Activated B cell treated with CpG ODN at 0.5 μM for 24 hours (primary cell): ENCODE measurements around the gene FOXM1. TPM values are rescaled to one million over a fixed set of nuclear protein-coding genes. Genes with fewer than 3 reads are reported as not detected.
"Not testable (repeated sequence)": the region's sequence is repeated elsewhere in the genome, so short reads cannot be mapped to it uniquely, and the experiment has no call there.

Experiments
- ATAC-seq: fragments of 200-7000 bp; cut with Tn5 transposase; one replicate; pipeline ENCODE4 v1.10.0; 2021; ENCODE audit warnings: low read depth, mild to moderate bottlenecking, moderate library complexity
- CTCF ChIA-PET: fragments of 350-600 bp; sonication (Branson Sonifier 250); formaldehyde crosslinking; loops from one replicate; lab custom pipeline; 2021; ENCODE audit warnings: antibody characterized with exemption; lab: Charles Lee
- POLR2A ChIA-PET: fragments of 350-600 bp; sonication (Branson Sonifier 250); formaldehyde crosslinking; loops from one replicate; lab custom pipeline; 2021; ENCODE audit warnings: antibody characterized with exemption; lab: Charles Lee
- DNase-seq: peaks from one replicate; pipeline ENCODE4 v3.0.0; 2022
- H3K27ac Mint-ChIP-seq: one replicate; pipeline ENCODE4 v1.8.0; 2020; ENCODE audit warnings: mixed read lengths
- H3K27me3 Mint-ChIP-seq: one replicate; pipeline ENCODE4 v1.8.0; 2021; ENCODE audit warnings: mixed read lengths
- H3K36me3 Mint-ChIP-seq: one replicate; pipeline ENCODE4 v1.8.0; 2021; ENCODE audit warnings: low read depth, mixed read lengths
- H3K4me1 Mint-ChIP-seq: one replicate; pipeline ENCODE4 v1.8.0; 2021; ENCODE audit warnings: mixed read lengths
- H3K4me3 Mint-ChIP-seq: one replicate; pipeline ENCODE4 v1.8.0; 2020; ENCODE audit warnings: mild to moderate bottlenecking, mixed read lengths
- H3K9me3 Mint-ChIP-seq: one replicate; pipeline ENCODE4 v1.8.0; 2020; ENCODE audit warnings: mixed read lengths
- intact Hi-C: fragments of 100-400 bp; cut with micrococcal nuclease; formaldehyde crosslinking; loops from one replicate; pipeline ENCODE4 v1.15.1; 2024
- total RNA-seq: library from RNA; stranded (reverse); gene quantifications from 2 replicates; pipeline ENCODE4 v1.2.3, GENCODE V29; 2022
- TF ChIP-seq, protein P1 (sequence below): fragments of 200-600 bp; IDR thresholded peaks from one replicate; pipeline ENCODE4 v1.8.0; 2022; ENCODE audit warnings: antibody characterized with exemption, mild to moderate bottlenecking

The FOXM1 gene
- total RNA-seq, 1 donor from 2014 or later: 2.8 TPM

DNA sequence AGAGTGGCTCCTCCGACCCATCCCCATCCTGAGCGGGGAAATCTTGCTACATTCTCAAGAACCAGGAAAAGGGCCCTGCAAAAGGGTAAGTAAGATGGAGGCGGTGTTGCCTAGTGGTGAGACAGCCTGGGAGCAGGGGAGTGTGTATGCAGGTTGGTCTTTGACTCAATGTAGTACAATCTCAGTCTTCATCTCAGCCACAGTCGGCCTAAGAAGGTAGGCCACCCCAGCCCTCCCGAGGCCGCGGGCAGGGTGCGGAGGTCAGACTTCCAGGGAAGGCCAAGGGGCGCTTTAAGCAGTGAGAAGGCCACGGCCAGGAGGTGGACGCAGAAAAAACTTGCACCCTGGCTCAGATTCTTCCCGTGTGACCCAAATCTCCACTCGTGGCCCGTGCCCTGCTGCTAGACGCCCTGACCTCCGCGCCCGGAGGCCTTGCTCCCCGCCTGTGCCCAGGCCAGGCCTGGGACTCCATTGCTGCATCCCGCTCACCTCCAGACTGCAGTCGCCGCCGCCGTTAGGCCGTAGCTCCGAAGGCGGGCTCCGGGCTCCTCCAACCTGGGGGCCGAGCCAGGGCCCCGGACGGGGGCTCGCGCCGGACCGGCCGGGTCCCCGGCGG, 435 bp downstream of the FOXM1 start:
- H3K27ac Mint-ChIP-seq: peak overlapping the region; percentile 65
- H3K4me1 Mint-ChIP-seq: peaks cover 28% of the 10 kb centered on the region
- ChIA-PET POLR2A (interaction anchor here (0.5 to 2.9 kb wide), 6 partner anchors 8 to 80 kb away, joined by 3 to 28 read pairs (median 11); partner anchors contain the start of gene TULP3), CTCF (interaction anchor here (1.1 kb wide), 1 partner anchor 9 kb away, joined by 3 read pairs; no protein-coding TSS in a partner anchor)
- DNase-seq (no peak), ATAC-seq (peak; percentile 20)
- TF ChIP-seq, protein P1, sequence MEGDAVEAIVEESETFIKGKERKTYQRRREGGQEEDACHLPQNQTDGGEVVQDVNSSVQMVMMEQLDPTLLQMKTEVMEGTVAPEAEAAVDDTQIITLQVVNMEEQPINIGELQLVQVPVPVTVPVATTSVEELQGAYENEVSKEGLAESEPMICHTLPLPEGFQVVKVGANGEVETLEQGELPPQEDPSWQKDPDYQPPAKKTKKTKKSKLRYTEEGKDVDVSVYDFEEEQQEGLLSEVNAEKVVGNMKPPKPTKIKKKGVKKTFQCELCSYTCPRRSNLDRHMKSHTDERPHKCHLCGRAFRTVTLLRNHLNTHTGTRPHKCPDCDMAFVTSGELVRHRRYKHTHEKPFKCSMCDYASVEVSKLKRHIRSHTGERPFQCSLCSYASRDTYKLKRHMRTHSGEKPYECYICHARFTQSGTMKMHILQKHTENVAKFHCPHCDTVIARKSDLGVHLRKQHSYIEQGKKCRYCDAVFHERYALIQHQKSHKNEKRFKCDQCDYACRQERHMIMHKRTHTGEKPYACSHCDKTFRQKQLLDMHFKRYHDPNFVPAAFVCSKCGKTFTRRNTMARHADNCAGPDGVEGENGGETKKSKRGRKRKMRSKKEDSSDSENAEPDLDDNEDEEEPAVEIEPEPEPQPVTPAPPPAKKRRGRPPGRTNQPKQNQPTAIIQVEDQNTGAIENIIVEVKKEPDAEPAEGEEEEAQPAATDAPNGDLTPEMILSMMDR: no peak
- intact Hi-C loops: loop anchor here (1.0 to 2.0 kb wide), 4 partner anchors 9 to 82 kb away; partner anchors contain the start of genes FKBP4, ITFG2 and TULP3
- no peaks in the 10 kb centered on the region for H3K27me3 Mint-ChIP-seq
- H3K4me3 Mint-ChIP-seq: peak overlapping the region; percentile 83
- H3K9me3 Mint-ChIP-seq: no peaks in the 10 kb centered on the region
- peaks cover 9% of the 10 kb centered on the region for H3K36me3 Mint-ChIP-seq

DNA sequence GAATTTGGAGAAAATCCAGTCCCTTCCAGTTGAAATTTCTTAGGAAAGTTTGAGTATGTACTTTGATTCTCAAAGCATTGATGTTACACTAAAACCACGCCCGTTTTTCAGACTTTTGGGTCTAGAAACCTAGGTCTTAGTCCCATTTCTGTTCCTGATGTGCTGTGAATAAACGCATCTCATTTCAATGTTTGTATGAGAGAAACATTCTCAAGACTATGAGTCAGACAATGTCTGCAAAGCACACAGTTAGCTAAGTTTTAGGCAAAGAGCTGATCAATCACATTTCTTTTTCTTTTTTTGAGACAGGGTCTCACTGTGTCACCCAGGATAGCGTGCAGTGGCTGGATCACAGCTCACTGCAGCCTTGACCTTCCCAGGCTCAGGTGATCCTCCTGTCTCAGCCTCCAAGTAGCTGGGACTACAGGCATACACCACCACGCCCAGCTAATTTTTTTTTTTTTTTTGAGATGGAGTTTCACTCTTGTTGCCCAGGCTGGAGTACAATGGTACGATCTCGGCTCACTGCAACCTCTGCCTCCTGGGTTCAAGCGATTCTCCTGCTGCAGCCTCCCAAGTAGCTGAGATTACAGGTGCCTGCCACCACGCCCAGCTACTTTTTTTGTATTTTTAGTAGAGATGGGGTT, 7.9 kb downstream of the FOXM1 start:
- H3K27ac Mint-ChIP-seq, H3K4me3 Mint-ChIP-seq, DNase-seq, ATAC-seq, H3K36me3 Mint-ChIP-seq, CTCF ChIA-PET, H3K4me1 Mint-ChIP-seq, intact Hi-C loops, H3K9me3 Mint-ChIP-seq, H3K27me3 Mint-ChIP-seq: not testable (repeated sequence)
- POLR2A ChIA-PET: interaction anchor here (1.9 kb wide), 1 partner anchor 21 kb away, joined by 5 read pairs; the partner anchor contains the start of gene TULP3

DNA sequence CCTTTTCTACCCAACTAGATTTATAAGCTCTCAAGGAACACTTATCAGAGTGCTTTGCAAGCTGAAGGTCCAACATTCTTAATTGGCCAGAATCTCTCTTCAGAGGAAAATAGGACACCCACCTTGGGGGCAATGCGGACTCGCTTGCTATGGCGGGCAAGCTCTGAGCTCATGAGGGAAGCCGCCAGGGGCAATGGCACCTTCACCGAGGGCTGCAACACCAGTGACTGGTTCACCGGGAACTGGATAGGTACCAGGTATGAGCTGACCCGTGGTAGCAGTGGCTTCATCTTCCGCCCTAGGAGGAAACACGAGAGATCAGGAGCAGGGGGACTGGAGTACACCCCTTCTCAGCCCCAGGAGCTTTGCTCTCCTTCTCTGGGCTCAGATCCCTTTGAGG, 12.8 kb downstream of the FOXM1 start:
- Mint-ChIP-seq H3K27ac (no peak overlapping the region), H3K27me3 (no peaks in the 10 kb centered on the region), H3K36me3 (peaks cover 2% of the 10 kb centered on the region), H3K4me3 (no peak overlapping the region), H3K9me3 (no peaks in the 10 kb centered on the region), H3K4me1 (no peaks in the 10 kb centered on the region)
- ChIA-PET POLR2A (interaction anchor here (1.1 kb wide), 1 partner anchor 13 kb away, joined by 3 read pairs; the partner anchor contains the start of genes FOXM1 and RHNO1), CTCF (no interaction called here)
- ATAC-seq: no peak
- DNase-seq: no peak
- TF ChIP-seq, protein P1: no peak
- intact Hi-C loops: no loop called here

DNA sequence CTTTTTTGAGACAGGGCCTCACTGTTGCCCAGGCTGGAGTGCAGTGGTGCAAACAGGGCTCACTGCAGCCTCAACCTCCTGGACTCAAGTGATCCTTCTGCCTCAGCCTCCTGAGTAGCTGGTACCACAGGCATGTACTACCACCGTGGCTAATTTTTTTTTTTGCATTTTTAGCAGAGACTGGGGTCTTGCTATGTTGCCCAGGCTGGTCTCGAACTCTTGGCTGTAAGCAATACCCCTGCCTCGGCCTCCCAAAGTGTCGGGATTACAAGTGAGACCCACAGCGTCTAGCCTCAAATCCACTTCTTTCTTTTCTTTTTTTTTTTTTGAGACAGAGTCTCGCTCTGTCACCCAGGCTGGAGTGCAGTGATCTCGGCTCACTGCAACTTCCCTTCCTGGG, 13.6 kb downstream of the FOXM1 start:
- ATAC-seq, H3K9me3 Mint-ChIP-seq, H3K27ac Mint-ChIP-seq, DNase-seq, H3K27me3 Mint-ChIP-seq, H3K4me1 Mint-ChIP-seq, intact Hi-C loops, H3K4me3 Mint-ChIP-seq, H3K36me3 Mint-ChIP-seq, CTCF ChIA-PET: not testable (repeated sequence)
- POLR2A ChIA-PET: interaction anchor here (1.1 kb wide), 1 partner anchor 14 kb away, joined by 3 read pairs; the partner anchor contains the start of genes FOXM1 and RHNO1

DNA sequence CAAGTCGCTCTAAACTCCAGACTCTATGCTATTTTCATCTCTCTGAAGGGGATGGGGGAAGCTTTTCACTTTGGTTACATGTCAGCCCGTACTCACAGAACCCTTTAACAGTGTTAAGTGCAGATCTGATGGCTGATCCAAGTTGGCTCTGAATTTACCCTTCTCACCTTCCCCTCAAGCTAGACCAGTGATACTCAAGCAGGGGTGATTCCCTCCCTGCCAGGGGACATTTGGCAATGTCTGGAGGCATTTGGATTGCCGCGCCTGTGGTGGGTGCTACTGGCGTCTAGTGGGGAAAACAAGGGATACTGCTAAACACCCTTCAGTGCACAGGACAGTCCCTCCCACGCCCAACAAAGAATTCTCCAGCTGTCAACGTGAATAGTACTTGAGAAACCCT, 14.1 kb downstream of the FOXM1 start:
- TF ChIP-seq, protein P1: no peak
- ATAC-seq (no peak), DNase-seq (no peak)
- POLR2A ChIA-PET: no interaction called here
- no peak overlapping the region for H3K4me3 Mint-ChIP-seq
- H3K9me3 Mint-ChIP-seq: no peaks in the 10 kb centered on the region
- H3K4me1 Mint-ChIP-seq: no peaks in the 10 kb centered on the region
- peaks cover 10% of the 10 kb centered on the region for H3K36me3 Mint-ChIP-seq
- no peaks in the 10 kb centered on the region for H3K27me3 Mint-ChIP-seq
- intact Hi-C loops: no loop called here
- CTCF ChIA-PET: no interaction called here
- no peak overlapping the region for H3K27ac Mint-ChIP-seq

DNA sequence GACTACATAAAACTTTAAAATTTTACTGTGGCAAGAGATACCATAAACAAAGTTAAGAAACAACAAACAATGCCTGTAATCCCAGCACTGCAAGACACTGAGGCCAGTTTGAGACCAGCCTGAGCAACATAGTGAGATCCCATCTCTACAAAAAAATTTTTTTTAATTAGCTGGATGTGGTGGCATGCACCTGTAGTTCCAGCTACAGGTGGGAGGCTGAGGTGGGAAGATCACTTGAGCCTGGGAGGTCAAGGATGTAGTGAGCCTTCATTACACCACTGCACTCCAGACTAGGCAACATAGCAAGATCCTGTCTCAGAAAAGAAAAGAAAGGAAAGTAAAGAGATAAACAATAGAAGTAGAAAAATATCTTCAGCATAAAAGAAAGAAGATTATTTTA, 16.8 kb downstream of the FOXM1 start:
- no peaks in the 10 kb centered on the region for H3K4me1 Mint-ChIP-seq
- H3K9me3 Mint-ChIP-seq: no peaks in the 10 kb centered on the region
- intact Hi-C loops: no loop called here
- no peak overlapping the region for H3K27ac Mint-ChIP-seq
- TF ChIP-seq, protein P1: no peak
- peaks cover 20% of the 10 kb centered on the region for H3K36me3 Mint-ChIP-seq
- ChIA-PET CTCF (no interaction called here), POLR2A (no interaction called here)
- DNase-seq (no peak), ATAC-seq (no peak)
- H3K4me3 Mint-ChIP-seq: no peak overlapping the region
- H3K27me3 Mint-ChIP-seq: no peaks in the 10 kb centered on the region
